GM21529 (cell line): ENCODE results near the gene SKIC8.

Source experiments
- ATAC-seq: cut with Tn5 transposase; IDR thresholded peaks from one replicate; pipeline ENCODE4 v1.9.1; 2021; ENCODE audit not compliant: unreplicated experiment

SKIC8 gene

GRCh38 chr15:78322243-78322642 is 22.8 kb upstream of the SKIC8 start:
- no peak for ATAC-seq

- no peak for ATAC-seq
These were observed 22.4 kb upstream of the SKIC8 start for GRCh38 chr15:78321786-78322185.

GRCh38 chr15:78321041-78321570 is 21.7 kb upstream of the SKIC8 start:
- no peak for ATAC-seq

GRCh38 chr15:78320183-78320582 is 20.8 kb upstream of the SKIC8 start:
- ATAC-seq = no peak

GRCh38 chr15:78319588-78319987 is 20.2 kb upstream of the SKIC8 start:
- ATAC-seq = no peak

- no peak for ATAC-seq
These were observed 17.9 kb upstream of the SKIC8 start for GRCh38 chr15:78317145-78317836.

GRCh38 chr15:78316283-78317083 is 17.1 kb upstream of the SKIC8 start:
- ATAC-seq = no peak

- ATAC-seq = no peak
These were observed 16.4 kb upstream of the SKIC8 start for GRCh38 chr15:78315686-78316282.

- ATAC-seq = no peak
These were observed 14.8 kb upstream of the SKIC8 start for GRCh38 chr15:78314181-78314581.

GRCh38 chr15:78313383-78313782 is 14.0 kb upstream of the SKIC8 start:
- ATAC-seq = no peak

GRCh38 chr15:78312957-78313356 is 13.5 kb upstream of the SKIC8 start:
- no peak for ATAC-seq

GRCh38 chr15:78312536-78312935 is 13.1 kb upstream of the SKIC8 start:
- ATAC-seq = no peak

- ATAC-seq = no peak
These were observed 11.9 kb upstream of the SKIC8 start for GRCh38 chr15:78311292-78311691.

GRCh38 chr15:78308422-78309032 is 9.1 kb upstream of the SKIC8 start:
- no peak for ATAC-seq

- ATAC-seq = no peak
These were observed 8.6 kb upstream of the SKIC8 start for GRCh38 chr15:78307976-78308375.

- ATAC-seq = no peak
These were observed 6.9 kb upstream of the SKIC8 start for GRCh38 chr15:78306176-78306774.

- ATAC-seq = no peak
These were observed 5.0 kb upstream of the SKIC8 start for GRCh38 chr15:78304216-78305066.

GRCh38 chr15:78302579-78303312 is 3.3 kb upstream of the SKIC8 start:
- no peak for ATAC-seq

GRCh38 chr15:78301828-78302227 is 2.4 kb upstream of the SKIC8 start:
- ATAC-seq = no peak
